Measurements from ENCODE around the gene THRSP. TPM values are rescaled to one million over a fixed set of nuclear protein-coding genes. Genes with fewer than 3 reads are reported as not detected.
"Not testable (repeated sequence)": the region's sequence is repeated elsewhere in the genome, so short reads cannot be mapped to it uniquely, and the experiment has no call there.

The THRSP gene
- total RNA-seq, 1 experiment from 2014 or later = not detected

DNA sequence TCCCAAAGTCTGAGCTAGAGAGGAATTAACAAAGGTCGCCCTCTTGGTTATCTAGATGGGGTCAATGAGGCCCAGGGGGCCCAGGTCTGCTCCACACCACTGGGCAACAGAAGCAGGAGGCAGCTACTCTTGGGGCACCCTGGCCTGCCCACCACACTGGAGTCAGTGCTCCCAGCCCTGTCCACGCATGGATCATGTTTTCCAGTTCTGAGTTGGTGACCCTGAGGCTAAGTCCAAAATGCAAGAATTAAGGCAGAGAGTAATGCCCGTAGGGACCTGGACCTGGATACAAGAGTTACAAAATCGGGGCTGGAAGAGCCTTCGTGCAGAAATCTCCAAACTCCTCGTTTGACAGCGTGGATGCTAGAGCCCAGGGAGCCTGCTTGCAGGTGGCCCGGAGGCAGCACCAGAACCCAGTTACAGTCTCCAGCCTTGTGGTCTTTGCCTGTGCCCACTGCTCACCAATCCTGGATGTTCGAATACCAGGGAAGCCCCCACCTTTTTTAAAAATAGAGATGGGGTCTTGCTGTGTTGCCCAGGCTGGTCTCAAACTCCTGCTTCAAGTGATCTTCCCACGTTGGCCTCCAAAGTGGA, 6.1 kb upstream of the THRSP start:
- ChIA-PET CTCF (no interaction called here), POLR2A (no interaction called here), RAD21 (ENCODE audit: low non-redundant PET in 1 of 2, low total read pairs in 2 of 2, uncharacterized antibody in 2 of 2, unreplicated experiment in 2 of 2) (interaction anchor here in 1 of 2 experiments (0.5 kb wide), 1 partner anchor 359 kb away, joined by 3 read pairs; no protein-coding TSS in a partner anchor)
- H3K27me3 ChIP-seq (ENCODE audit: insufficient read depth, low read length) = no peaks in the 10 kb centered on the region
- no peaks in the 10 kb centered on the region for H3K36me3 ChIP-seq (ENCODE audit: control insufficient read depth in 1 of 2, insufficient read depth in 2 of 2, low read length in 2 of 2)
- H3K9me2 ChIP-seq (ENCODE audit: insufficient read depth) = no peaks in the 10 kb centered on the region
- H3K4me1 ChIP-seq (ENCODE audit: control insufficient read depth in 1 of 2, insufficient read depth in 2 of 2, low read length in 2 of 2) = no peaks in the 10 kb centered on the region
- no peaks in the 10 kb centered on the region for H4K20me1 ChIP-seq (ENCODE audit: insufficient read depth)
- H3K4me2 ChIP-seq (ENCODE audit: low read length) = no peak overlapping the region
- H3K4me3 ChIP-seq (replicated peaks in 1 of 2; ENCODE audit: low read depth in 1 of 2, low read length in 2 of 2) = no peak overlapping the region
- H3K79me2 ChIP-seq (ENCODE audit: insufficient read depth, low read length) = no peaks in the 10 kb centered on the region
- no peaks in the 10 kb centered on the region for H3K9me3 ChIP-seq (ENCODE audit: control insufficient read depth in 1 of 2, insufficient read depth in 1 of 2, low read depth in 1 of 2, low read length in 2 of 2)
- no peak for TF ChIP-seq CEBPB (IDR thresholded peaks at IDR 0.05; ENCODE audit: low read depth)
- TF ChIP-seq ZNF274 (IDR thresholded peaks at IDR 0.05; ENCODE audit: low read depth, low read length) = no peak
- TF ChIP-seq POLR2A (IDR thresholded peaks at IDR 0.05; ENCODE audit: borderline replicate concordance, extremely low read depth, insufficient read depth, insufficient read length) = no peak
- no peak for TF ChIP-seq POLR2AphosphoS5 (IDR thresholded peaks at IDR 0.05; ENCODE audit: low read depth, low read length)
- TF ChIP-seq, protein P1, sequence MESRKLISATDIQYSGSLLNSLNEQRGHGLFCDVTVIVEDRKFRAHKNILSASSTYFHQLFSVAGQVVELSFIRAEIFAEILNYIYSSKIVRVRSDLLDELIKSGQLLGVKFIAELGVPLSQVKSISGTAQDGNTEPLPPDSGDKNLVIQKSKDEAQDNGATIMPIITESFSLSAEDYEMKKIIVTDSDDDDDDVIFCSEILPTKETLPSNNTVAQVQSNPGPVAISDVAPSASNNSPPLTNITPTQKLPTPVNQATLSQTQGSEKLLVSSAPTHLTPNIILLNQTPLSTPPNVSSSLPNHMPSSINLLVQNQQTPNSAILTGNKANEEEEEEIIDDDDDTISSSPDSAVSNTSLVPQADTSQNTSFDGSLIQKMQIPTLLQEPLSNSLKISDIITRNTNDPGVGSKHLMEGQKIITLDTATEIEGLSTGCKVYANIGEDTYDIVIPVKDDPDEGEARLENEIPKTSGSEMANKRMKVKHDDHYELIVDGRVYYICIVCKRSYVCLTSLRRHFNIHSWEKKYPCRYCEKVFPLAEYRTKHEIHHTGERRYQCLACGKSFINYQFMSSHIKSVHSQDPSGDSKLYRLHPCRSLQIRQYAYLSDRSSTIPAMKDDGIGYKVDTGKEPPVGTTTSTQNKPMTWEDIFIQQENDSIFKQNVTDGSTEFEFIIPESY (IDR thresholded peaks at IDR 0.05; ENCODE audit: extremely low read depth, insufficient replicate concordance, low read length) = no peak
- no peak for TF ChIP-seq JUND (IDR thresholded peaks at IDR 0.05)
- no peak for TF ChIP-seq FOSL1 (IDR thresholded peaks at IDR 0.05; ENCODE audit: low read depth)
- TF ChIP-seq EZH2 (IDR thresholded peaks at IDR 0.05) = no peak
- TF ChIP-seq SP1 (IDR thresholded peaks at IDR 0.05; ENCODE audit: low read depth) = no peak
- TF ChIP-seq, protein P2, sequence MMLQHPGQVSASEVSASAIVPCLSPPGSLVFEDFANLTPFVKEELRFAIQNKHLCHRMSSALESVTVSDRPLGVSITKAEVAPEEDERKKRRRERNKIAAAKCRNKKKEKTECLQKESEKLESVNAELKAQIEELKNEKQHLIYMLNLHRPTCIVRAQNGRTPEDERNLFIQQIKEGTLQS (IDR thresholded peaks at IDR 0.05) = no peak
- TF ChIP-seq, protein P3, sequence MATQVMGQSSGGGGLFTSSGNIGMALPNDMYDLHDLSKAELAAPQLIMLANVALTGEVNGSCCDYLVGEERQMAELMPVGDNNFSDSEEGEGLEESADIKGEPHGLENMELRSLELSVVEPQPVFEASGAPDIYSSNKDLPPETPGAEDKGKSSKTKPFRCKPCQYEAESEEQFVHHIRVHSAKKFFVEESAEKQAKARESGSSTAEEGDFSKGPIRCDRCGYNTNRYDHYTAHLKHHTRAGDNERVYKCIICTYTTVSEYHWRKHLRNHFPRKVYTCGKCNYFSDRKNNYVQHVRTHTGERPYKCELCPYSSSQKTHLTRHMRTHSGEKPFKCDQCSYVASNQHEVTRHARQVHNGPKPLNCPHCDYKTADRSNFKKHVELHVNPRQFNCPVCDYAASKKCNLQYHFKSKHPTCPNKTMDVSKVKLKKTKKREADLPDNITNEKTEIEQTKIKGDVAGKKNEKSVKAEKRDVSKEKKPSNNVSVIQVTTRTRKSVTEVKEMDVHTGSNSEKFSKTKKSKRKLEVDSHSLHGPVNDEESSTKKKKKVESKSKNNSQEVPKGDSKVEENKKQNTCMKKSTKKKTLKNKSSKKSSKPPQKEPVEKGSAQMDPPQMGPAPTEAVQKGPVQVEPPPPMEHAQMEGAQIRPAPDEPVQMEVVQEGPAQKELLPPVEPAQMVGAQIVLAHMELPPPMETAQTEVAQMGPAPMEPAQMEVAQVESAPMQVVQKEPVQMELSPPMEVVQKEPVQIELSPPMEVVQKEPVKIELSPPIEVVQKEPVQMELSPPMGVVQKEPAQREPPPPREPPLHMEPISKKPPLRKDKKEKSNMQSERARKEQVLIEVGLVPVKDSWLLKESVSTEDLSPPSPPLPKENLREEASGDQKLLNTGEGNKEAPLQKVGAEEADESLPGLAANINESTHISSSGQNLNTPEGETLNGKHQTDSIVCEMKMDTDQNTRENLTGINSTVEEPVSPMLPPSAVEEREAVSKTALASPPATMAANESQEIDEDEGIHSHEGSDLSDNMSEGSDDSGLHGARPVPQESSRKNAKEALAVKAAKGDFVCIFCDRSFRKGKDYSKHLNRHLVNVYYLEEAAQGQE (IDR thresholded peaks at IDR 0.05; ENCODE audit: low read depth) = no peak
- TF ChIP-seq SRF (IDR thresholded peaks at IDR 0.05; ENCODE audit: low read depth) = no peak
- no peak for TF ChIP-seq RAD21 (IDR thresholded peaks at IDR 0.05; ENCODE audit: low read depth)
- TF ChIP-seq TCF7L2 (IDR thresholded peaks at IDR 0.05; ENCODE audit: borderline replicate concordance, extremely low read depth, insufficient read depth, insufficient read length) = no peak
- no peak for TF ChIP-seq EGR1 (IDR thresholded peaks at IDR 0.05; ENCODE audit: low read depth)
- intact Hi-C loops (cut with micrococcal nuclease) = loop anchor here (2.0 kb wide), 1 partner anchor 43 kb away; no protein-coding TSS in a partner anchor
- BruUV-seq (replicated peaks) = no TSS peak
- no peak overlapping the region for H3K27ac ChIP-seq (ENCODE audit: low read depth, low read length)
- no peak overlapping the region for H3K9ac ChIP-seq (ENCODE audit: low read length)
- no peak for ATAC-seq
- DNase-seq (ENCODE audit: low read depth, low spot score) = no peak
- H2AFZ ChIP-seq (ENCODE audit: low read depth, low read length, poor library complexity, severe bottlenecking) = no peak overlapping the region

DNA sequence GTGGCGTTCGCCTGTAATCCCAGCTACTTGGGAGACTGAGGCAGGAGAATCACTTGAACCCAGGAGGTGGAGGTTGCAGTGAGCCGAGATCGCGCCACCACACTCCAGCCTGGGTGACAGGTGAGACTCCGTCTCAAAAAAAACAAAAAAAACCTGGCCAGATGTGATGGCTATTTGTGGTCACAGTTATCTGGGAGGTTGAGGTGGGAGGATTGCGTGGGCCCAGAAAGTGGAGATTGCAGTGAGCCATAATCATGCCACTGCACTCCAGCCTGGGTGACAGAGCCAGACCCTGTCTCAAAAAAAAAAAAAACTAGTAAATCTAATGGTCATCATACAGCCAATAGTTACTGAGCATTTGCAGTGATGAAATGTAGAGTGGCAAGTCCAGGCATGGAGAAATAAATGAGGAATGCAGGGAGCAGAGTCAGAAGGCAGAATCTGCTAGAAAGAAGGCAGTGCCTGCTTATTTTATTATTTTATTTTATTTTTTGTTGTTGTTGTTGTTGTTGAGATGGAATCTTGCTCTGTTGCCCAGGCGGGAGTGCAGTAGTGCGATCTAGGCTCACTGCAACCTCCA, 3.8 kb upstream of the THRSP start:
- ATAC-seq; H3K4me2 ChIP-seq (ENCODE audit: low read length); DNase-seq (ENCODE audit: low read depth, low spot score); H3K9me3 ChIP-seq (ENCODE audit: control insufficient read depth in 1 of 2, insufficient read depth in 1 of 2, low read depth in 1 of 2, low read length in 2 of 2); CTCF ChIA-PET; H3K36me3 ChIP-seq (ENCODE audit: control insufficient read depth in 1 of 2, insufficient read depth in 2 of 2, low read length in 2 of 2); H3K27ac ChIP-seq (ENCODE audit: low read depth, low read length); RAD21 ChIA-PET (ENCODE audit: low non-redundant PET in 1 of 2, low total read pairs in 2 of 2, uncharacterized antibody in 2 of 2, unreplicated experiment in 2 of 2); H3K9me2 ChIP-seq (ENCODE audit: insufficient read depth); H3K79me2 ChIP-seq (ENCODE audit: insufficient read depth, low read length); H3K4me3 ChIP-seq (replicated peaks in 1 of 2; ENCODE audit: low read depth in 1 of 2, low read length in 2 of 2); H3K9ac ChIP-seq (ENCODE audit: low read length); H2AFZ ChIP-seq (ENCODE audit: low read depth, low read length, poor library complexity, severe bottlenecking); H3K27me3 ChIP-seq (ENCODE audit: insufficient read depth, low read length); H3K4me1 ChIP-seq (ENCODE audit: control insufficient read depth in 1 of 2, insufficient read depth in 2 of 2, low read length in 2 of 2); BruUV-seq (replicated peaks); POLR2A ChIA-PET; intact Hi-C loops (cut with micrococcal nuclease); H4K20me1 ChIP-seq (ENCODE audit: insufficient read depth): not testable (repeated sequence)
